HG02973 (cell line): ENCODE results near the gene TAF6L.
"Not testable (repeated sequence)": the region's sequence is repeated elsewhere in the genome, so short reads cannot be mapped to it uniquely, and the experiment has no call there.

Experiments
- ATAC-seq: cut with Tn5 transposase; IDR thresholded peaks from one replicate; pipeline ENCODE4 v1.9.1; 2021; ENCODE audit warnings: moderate library complexity; ENCODE audit not compliant: unreplicated experiment

TAF6L gene

DNA sequence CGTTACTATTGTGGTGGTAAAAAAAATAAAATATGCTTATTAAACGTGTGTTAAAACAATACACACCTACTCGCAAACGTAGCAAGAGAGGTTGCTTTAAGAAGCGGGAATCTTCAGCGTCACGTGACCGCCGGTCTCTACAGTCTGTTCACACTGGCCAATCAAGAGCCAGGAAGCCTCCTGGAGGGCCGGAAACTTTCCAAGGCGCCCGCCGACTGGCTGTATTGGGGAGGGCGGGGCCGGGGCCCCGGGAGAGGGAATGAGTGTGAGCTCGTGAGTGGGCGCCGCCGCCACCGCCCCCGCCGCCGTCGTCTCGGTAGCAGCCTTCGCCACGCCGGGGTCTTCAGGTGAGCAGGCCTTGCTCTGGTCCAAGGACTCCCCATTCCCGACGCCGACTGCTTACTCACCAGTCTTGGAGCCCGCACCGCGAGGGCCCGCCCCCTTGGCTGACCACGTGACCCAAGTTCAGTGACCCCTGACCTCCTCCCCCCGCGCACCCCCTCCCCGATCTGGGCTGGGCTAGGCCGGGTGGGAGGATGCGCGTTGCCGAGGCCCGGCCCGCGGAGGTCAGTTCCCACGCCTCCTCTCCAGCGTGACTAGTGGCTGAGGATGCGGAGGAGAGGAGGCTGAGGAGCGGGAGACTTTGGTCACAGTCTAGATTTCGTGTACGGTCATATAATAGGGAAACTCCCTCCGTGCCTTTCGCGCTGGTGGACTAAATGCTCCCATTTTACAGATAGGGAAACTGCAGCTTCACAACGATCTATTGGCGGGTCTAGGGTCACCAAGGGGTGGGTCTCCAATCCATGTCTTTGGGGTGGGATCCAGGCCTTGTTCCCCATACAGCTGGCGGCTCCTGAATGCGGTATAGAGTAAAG lies at the start of gene TAF6L:
Gene TAF6L (plus strand): TSS at position 253 of the 878 bp plus-strand sequence. CDS start 4,388 bp downstream, outside the sequence.
- peak; percentile 62 for ATAC-seq

- no peak for ATAC-seq
These were observed 49.2 kb upstream of the TAF6L start for GRCh38 chr11:62721994-62722393.

GRCh38 chr11:62724171-62724570 lies 47.0 kb upstream of the TAF6L start:
- no peak for ATAC-seq

- ATAC-seq: no peak
These were observed 45.5 kb upstream of the TAF6L start for GRCh38 chr11:62725646-62726045.

DNA sequence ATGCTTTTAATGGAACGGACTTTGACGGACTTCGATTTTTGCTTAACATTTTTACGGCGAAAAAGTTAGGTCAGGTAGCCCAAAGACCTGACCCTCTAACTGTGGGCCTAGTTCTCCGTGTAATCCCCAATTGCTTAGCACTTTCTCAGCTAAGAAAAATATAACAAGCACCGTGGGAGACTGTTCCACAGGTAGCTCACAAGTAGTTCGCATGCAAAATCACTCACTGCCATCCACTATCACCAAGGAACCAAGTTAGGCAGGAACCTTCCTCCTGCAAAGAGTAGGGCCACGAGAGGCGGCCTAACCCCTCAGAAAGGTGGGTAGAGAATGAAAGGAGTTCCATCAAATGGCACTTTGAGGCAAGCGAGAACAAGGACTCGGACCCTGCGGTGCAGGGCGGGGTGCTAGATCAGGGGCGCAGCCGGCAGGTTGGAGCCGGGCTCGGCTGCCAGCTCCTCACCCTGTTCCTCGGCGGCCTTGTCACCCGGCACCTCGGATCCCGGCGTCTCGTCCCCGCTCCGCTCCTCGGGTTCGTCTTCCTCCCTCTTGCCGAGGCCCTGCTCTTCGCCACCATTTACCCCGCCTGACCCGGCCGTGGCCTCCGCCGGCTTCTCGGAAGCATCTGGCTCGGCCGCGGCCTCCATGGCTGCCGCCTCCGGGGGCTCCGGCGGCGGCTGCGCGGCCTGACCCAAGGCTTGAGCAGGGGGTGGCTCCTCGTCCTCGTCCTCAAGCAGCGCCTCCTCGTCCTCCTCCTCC lies 44.9 kb upstream of the TAF6L start:
- peak; percentile 8 for ATAC-seq

- ATAC-seq: no peak
These were observed 44.4 kb upstream of the TAF6L start for GRCh38 chr11:62726915-62727164.

GRCh38 chr11:62727165-62727871 lies 43.9 kb upstream of the TAF6L start, which contains the start of gene HNRNPUL2:
TSS of gene HNRNPUL2 (minus strand) at chr11:62727457. CDS start at chr11:62727156, 301 bp downstream.
- ATAC-seq: peak; percentile 58

GRCh38 chr11:62727872-62728170 lies 43.4 kb upstream of the TAF6L start:
- ATAC-seq: peak; percentile 43

DNA sequence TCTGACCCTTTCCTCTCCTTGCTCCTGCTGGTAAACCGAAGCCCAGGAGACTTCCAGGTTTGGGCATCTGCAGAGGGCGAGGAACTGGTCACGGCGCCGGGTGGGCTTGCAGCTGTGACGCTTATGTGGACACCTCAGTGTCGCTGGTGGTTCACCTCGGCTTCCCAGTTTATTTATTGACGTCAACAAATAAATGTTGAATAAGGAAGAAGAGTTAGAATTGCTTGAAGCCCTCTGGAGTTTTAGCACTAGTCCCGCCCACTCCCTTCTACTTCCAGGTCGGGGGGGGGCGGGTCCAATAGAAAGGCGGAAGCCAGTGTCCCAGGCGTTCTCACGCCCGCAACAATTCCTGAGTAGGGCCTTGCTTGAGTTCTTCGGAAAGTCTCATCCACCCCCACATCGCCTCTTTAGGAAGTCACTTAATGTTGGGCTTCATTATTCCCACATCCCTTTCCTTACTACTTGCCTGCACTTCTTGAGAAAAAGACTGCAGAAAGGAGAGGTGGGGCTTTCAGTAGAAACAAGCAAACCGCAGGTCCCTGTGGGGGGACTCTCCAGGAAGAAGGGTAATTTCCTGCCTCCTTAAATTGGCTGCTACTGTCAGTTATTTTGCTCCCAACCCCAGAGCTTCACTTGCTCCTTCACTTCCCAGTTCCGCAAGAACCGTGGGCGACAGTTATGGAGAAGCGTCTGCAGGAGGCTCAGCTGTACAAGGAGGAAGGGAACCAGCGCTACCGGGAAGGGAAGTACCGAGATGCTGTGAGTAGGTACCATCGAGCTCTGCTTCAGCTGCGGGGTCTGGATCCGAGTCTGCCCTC lies 42.8 kb upstream of the TAF6L start, which contains the start of gene TTC9C:
Gene TTC9C (plus strand): TSS at position 316 of the 818 bp plus-strand sequence. CDS start 363 bp downstream, at position 679.
- no peak for ATAC-seq

- ATAC-seq: not testable (repeated sequence)
These were observed 41.1 kb upstream of the TAF6L start for GRCh38 chr11:62730076-62730475.

GRCh38 chr11:62732830-62733229 lies 38.4 kb upstream of the TAF6L start:
- no peak for ATAC-seq

DNA sequence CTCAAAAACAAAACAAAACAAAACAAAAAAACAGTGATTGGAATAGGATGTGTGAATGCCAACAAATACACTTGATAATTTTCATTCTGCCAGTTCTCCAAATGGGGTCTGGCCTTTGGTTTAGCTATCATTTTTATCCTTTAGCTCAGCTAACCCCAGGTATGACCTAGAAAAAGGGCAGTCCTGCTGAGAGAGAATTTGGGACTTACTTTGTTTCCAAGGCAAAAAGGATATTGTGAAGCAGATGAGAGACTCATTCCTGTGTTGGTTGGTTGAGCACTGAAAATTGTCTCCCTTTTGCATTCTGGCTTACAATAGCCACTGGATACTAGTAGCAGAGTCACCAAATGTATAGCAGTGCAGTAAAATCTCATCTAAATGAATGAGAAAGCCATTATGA lies 34.0 kb upstream of the TAF6L start:
- no peak for ATAC-seq

DNA sequence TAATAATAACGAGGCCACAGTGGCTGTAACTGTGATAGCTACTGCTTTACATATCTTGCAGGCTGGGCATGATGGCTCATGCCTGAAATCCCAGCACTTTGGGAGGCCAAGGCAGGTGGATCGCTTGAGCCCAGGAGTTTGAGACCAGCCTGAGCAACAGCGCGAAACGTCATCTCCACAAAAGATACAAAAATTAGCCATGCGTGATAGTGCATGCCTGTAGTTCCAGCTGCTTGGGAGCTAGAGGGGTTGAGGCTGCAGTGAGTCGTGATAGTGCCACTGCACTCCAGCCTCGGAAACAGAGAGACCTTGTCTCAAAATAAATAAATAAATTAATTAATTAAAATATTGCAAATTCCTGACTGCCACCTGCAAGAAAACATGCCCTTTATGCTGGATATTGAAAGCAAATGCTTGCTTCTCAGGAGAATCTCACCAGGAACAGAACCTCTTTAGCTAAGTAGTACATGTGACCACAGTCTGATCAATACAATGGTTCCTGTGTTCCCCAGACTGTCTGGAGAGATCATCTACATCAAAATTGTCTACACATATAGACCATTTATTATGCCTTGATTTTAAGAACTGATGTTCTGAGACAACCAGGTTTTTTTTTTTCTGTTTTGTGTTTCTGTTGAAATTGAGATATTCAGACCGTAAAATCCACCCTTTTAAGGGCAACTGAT lies 23.6 kb upstream of the TAF6L start:
- no peak for ATAC-seq

- ATAC-seq: not testable (repeated sequence)
These were observed 21.3 kb upstream of the TAF6L start for GRCh38 chr11:62749931-62750330.

DNA sequence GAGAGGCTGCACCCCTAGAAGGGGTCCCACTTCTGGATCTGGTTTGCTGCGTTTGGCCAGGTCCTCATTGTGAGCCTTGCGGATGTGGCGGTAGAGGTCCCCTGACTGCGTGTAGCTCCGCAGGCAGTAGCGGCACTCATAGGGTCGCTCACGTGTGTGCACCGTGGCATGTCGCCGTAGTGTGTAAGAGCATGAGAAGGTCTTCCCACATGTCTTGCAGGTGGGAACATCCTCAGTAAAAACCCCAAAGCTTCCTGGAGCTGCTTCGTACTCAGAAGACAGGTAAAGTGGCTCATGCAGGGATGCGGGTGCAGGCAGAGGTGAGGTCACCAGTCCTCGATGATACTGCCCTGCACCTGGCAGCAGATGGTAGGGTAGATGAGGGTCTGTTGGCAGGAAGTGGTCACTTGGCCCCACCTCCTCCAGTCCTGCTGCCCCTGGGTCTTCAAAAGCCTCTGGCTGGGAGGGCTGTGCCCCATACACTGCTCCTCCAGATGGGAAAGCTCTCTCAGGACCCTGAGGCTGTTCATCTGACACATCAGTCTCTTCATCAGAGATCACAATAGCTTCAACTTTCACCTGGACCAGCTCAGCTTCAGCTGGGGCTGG lies 18.9 kb upstream of the TAF6L start:
- no peak for ATAC-seq

GRCh38 chr11:62752994-62753735 lies 18.0 kb upstream of the TAF6L start:
- no peak for ATAC-seq

- ATAC-seq: peak; percentile 88
These were observed 17.2 kb upstream of the TAF6L start, which contains the start of gene ZBTB3 for GRCh38 chr11:62753736-62754603. TSS of gene ZBTB3 (minus strand) at chr11:62754160. CDS start at chr11:62753664, 496 bp downstream.

DNA sequence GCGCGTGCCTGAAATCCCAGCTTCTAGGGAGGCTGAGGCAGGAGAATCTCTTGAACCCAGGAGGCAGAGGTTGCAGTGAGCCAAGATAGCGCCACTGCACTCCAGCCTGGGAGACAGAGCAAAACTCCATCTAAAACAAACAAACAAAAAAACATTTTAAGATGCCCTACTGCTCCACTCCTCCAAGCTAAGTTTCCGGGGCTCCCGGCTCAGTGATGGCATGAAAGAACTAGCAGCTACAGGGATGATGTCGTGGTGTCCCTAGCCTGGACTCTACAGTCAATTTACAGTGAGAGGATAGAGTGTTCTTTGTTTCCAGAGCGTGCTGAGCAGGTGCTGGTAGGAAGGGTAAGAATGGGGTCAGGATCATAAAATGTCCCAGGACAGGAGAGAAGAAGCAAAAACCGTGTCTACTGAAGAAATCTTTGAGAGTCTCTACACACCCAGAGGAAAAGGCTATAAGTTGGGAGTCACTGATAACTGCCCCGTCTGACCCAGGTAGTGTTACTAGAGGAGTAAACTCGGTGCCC lies 16.0 kb upstream of the TAF6L start:
- no peak for ATAC-seq
